Astrocyte (in vitro differentiated cells and primary cell): ENCODE results near the gene ARFRP1.

ENCODE experiments used
- CTCF ChIP-seq: IDR thresholded peaks from 2 replicates; pipeline ENCODE4 v1.5.1; 2011; ENCODE audit warnings: low read depth, mild to moderate bottlenecking, inconsistent platforms, low read length, moderate library complexity; ENCODE audit not compliant: insufficient read depth
- EZH2 ChIP-seq: IDR thresholded peaks from 2 replicates; pipeline ENCODE4 v1.6.1; 2012; ENCODE audit warnings: mild to moderate bottlenecking, low read length, inconsistent platforms; ENCODE audit not compliant: insufficient read depth

- TF ChIP-seq CTCF, result no peak
- TF ChIP-seq EZH2, result no peak
Observed at GRCh38 chr20:63743210-63743970, 35.6 kb upstream of the ARFRP1 start.
